Keratinocyte (primary cell): ENCODE measurements around the gene C11orf42. TPM values are rescaled to one million over a fixed set of nuclear protein-coding genes. Genes with fewer than 3 reads are reported as not detected.

Experiments
- DNase-seq: peaks from one replicate; pipeline ENCODE4 v3.0.0-alpha.2; 2011; ENCODE audit warnings: low read depth, missing footprints, low spot score
- FAIRE-seq: peaks from 2 replicates; lab custom pipeline; 2011; peaks lifted over from hg19 to GRCh38; lab: Jason Lieb, UNC
- H2AFZ ChIP-seq: 2 replicates; pipeline ENCODE4 v1.6.0; 2012; ENCODE audit warnings: low read length, control low read depth, inconsistent platforms; ENCODE audit not compliant: control insufficient read depth
- H3K27ac ChIP-seq: 2 replicates; pipeline ENCODE4 v1.5.1; 2011; ENCODE audit warnings: low read length; ENCODE audit not compliant: control insufficient read depth, insufficient read depth
- H3K27me3 ChIP-seq: 3 replicates; pipeline ENCODE4 v1.6.0; 2011; ENCODE audit warnings: low read length; ENCODE audit not compliant: control insufficient read depth, insufficient read depth; ENCODE audit errors: extremely low read depth
- H3K36me3 ChIP-seq, 2 experiments: 2 replicates in 1 of 2; 3 replicates in 1 of 2; pipeline ENCODE4 v1.5.1; 2011; ENCODE audit warnings: low read length in 2 of 2, mild to moderate bottlenecking in 1 of 2; ENCODE audit not compliant: control insufficient read depth in 2 of 2, insufficient read depth in 2 of 2; ENCODE audit errors: extremely low read depth in 1 of 2
- H3K4me1 ChIP-seq: 3 replicates; pipeline ENCODE4 v1.5.1; 2011; ENCODE audit warnings: low read length; ENCODE audit not compliant: control insufficient read depth, insufficient read depth; ENCODE audit errors: extremely low read depth
- H3K4me2 ChIP-seq: 3 replicates; pipeline ENCODE4 v1.6.0; 2011; ENCODE audit warnings: low read depth, low read length; ENCODE audit not compliant: control insufficient read depth, insufficient read depth; ENCODE audit errors: extremely low read depth
- H3K4me3 ChIP-seq, 3 experiments: fragments of 200-600 bp in 1 of 3; sonication (generic) in 1 of 3; 2 replicates in 2 of 3; 3 replicates in 1 of 3; pipeline ENCODE4 v1.5.1; 2011 to 2016; ENCODE audit warnings: low read length in 3 of 3, mild to moderate bottlenecking in 3 of 3, control low read depth in 2 of 3, inconsistent platforms in 1 of 3, low read depth in 1 of 3, mixed read lengths in 1 of 3, mixed run types in 1 of 3, moderate library complexity in 1 of 3; ENCODE audit not compliant: control insufficient read depth in 2 of 3, insufficient read depth in 2 of 3; ENCODE audit errors: extremely low read depth in 1 of 3
- H3K79me2 ChIP-seq: 2 replicates; pipeline ENCODE4 v1.6.0; 2012; ENCODE audit warnings: low read length; ENCODE audit not compliant: control insufficient read depth, insufficient read depth
- H3K9ac ChIP-seq: 3 replicates; pipeline ENCODE4 v1.6.0; 2011; ENCODE audit warnings: low read length; ENCODE audit not compliant: control insufficient read depth, insufficient read depth; ENCODE audit errors: extremely low read depth
- H3K9me1 ChIP-seq: 3 replicates; pipeline ENCODE4 v1.6.0; 2011; ENCODE audit warnings: low read length; ENCODE audit not compliant: control insufficient read depth, insufficient read depth; ENCODE audit errors: extremely low read depth
- H3K9me3 ChIP-seq: 2 replicates; pipeline ENCODE4 v1.5.1; 2012; ENCODE audit warnings: low read depth, low read length; ENCODE audit not compliant: control insufficient read depth
- H4K20me1 ChIP-seq: 3 replicates; pipeline ENCODE4 v1.6.0; 2011; ENCODE audit warnings: low read length; ENCODE audit not compliant: control insufficient read depth, insufficient read depth; ENCODE audit errors: extremely low read depth
- CTCF ChIP-seq, 3 experiments: IDR thresholded peaks in 1 of 3; conservative IDR thresholded peaks in 1 of 3; optimal IDR thresholded peaks in 1 of 3; 2 replicates in 2 of 3; 3 replicates in 1 of 3; pipeline versions ENCODE3 to v1.5.1; 2011; ENCODE audit warnings: low read length in 3 of 3, mild to moderate bottlenecking in 3 of 3, moderate library complexity in 2 of 3, control low read depth in 1 of 3, inconsistent platforms in 1 of 3; ENCODE audit not compliant: insufficient read depth in 2 of 3; ENCODE audit errors: extremely low read depth in 1 of 3
- EZH2 ChIP-seq: IDR thresholded peaks from one replicate; pipeline ENCODE4 v1.6.1; 2012; ENCODE audit warnings: inconsistent platforms, mild to moderate bottlenecking, low read length, moderate library complexity
- dilution Hi-C: fragments of 300-500 bp; cut with MboI; formaldehyde crosslinking; loops from one replicate; pipeline ENCODE4 v1.7.0; 2020; ENCODE audit warnings: low sequenced_read_pairs; ENCODE audit not compliant: extremely low pct_ligation_motif_present
- polyA minus RNA-seq, 3 experiments: library from RNA; depleted of rRNA, polyadenylated mRNA; stranded (reverse); fragments of >200 nt; gene quantifications; 1 replicate in 1 of 3; 2 replicates in 1 of 3; 3 replicates in 1 of 3; pipeline ENCODE4 v1.2.3, GENCODE V29; 2011
- polyA plus RNA-seq, 5 experiments: library from polyadenylated mRNA; depleted of rRNA in 3 of 5; stranded (reverse) in 3 of 5; stranded (forward) in 1 of 5; unstranded in 1 of 5; fragments of >200 nt; gene quantifications; 1 replicate in 1 of 5; 2 replicates in 3 of 5; 3 replicates in 1 of 5; pipeline versions ENCODE4 v1.2.1 to v1.2.3, GENCODE V29; 2011 to 2012; ENCODE audit warnings: missing spikeins in 2 of 5, low read depth in 1 of 5, low replicate concordance in 1 of 5

Gene C11orf42, protein sequence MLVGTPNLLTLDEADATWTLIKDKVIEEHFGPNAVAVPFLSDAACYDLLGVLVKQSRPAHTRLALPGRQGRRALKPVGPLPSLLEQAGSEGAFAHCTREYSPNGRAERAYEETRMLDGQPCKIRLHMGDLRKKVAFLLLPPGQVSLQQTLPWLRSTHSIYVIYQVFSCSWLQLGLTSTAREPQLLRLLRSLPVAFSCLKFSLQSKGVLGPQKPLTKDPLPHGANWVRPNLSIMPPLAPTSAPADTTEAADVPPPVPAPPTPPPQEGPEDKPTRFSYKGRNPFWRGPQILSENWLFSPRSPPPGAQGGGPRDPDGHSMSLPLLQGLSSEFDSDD
- polyA plus RNA-seq (not detected in 3 replicates), polyA minus RNA-seq (not detected in 3 replicates)
- polyA plus RNA-seq (2011; ENCODE audit: low read depth), result not detected
- polyA plus RNA-seq (2011; cell fraction: cytosol; rRNA removed), result not detected in 2 replicates
- polyA plus RNA-seq (2011; cell fraction: nucleus; rRNA removed), result not detected in 2 replicates
- polyA plus RNA-seq (2012; ENCODE audit: low replicate concordance), result 0.13 and 0.24 TPM in 2 replicates
- polyA minus RNA-seq (2011; cell fraction: cytosol; rRNA and poly(A)+ RNA removed), result not detected
- not detected in 2 replicates for polyA minus RNA-seq (2011; cell fraction: nucleus; rRNA and poly(A)+ RNA removed)

GRCh38 chr11:6205366-6205765, at the start of gene C11orf42:
C11orf42 (plus strand) TSS chr11:6205557; CDS start chr11:6205616, 59 bp downstream.
- Histone ChIP-seq H3K4me1 (no peaks in the 10 kb centered on the region), H3K9ac (no peak within 1 kb of the TSS), H3K27me3 (no peaks in the 10 kb centered on the region), H3K4me2 (no peak within 1 kb of the TSS), H3K79me2 (no peaks in the 10 kb centered on the region), H3K9me3 (no peaks in the 10 kb centered on the region), H2AFZ (no peak within 1 kb of the TSS), H3K4me3 (no peak within 1 kb of the TSS), H3K9me1 (no peaks in the 10 kb centered on the region), H3K27ac (no peak within 1 kb of the TSS), H3K36me3 (peaks cover 4 to 8% of the 10 kb centered on the region in 2 experiments), H4K20me1 (no peaks in the 10 kb centered on the region)
- DNase-seq (no peak), FAIRE-seq (no peak)
- TF ChIP-seq EZH2 (no peak), CTCF (optimal IDR thresholded peaks at IDR 0.05 in 1 of 3, IDR thresholded peaks at IDR 0.05 in 1 of 3, conservative IDR thresholded peaks at IDR 0.05 in 1 of 3; ENCODE audit: extremely low read depth in 1 of 3, insufficient read depth in 2 of 3, low read length in 3 of 3) (no peak)
- dilution Hi-C loops, result no loop called here

- no peaks in the 10 kb centered on the region for H3K36me3 ChIP-seq
- no peaks in the 10 kb centered on the region for H3K27me3 ChIP-seq
- FAIRE-seq, result no peak
- dilution Hi-C loops, result no loop called here
- H3K4me3 ChIP-seq, result no peak overlapping the region
- H3K4me2 ChIP-seq, result no peak overlapping the region
- H3K27ac ChIP-seq, result no peak overlapping the region
- H3K79me2 ChIP-seq, result no peaks in the 10 kb centered on the region
- no peak overlapping the region for H2AFZ ChIP-seq
- H3K9me1 ChIP-seq, result no peaks in the 10 kb centered on the region
- H3K9me3 ChIP-seq, result no peaks in the 10 kb centered on the region
- H3K4me1 ChIP-seq, result no peaks in the 10 kb centered on the region
- DNase-seq, result no peak
- H4K20me1 ChIP-seq, result no peaks in the 10 kb centered on the region
- TF ChIP-seq CTCF (optimal IDR thresholded peaks at IDR 0.05 in 1 of 3, IDR thresholded peaks at IDR 0.05 in 1 of 3, conservative IDR thresholded peaks at IDR 0.05 in 1 of 3; ENCODE audit: extremely low read depth in 1 of 3, insufficient read depth in 2 of 3, low read length in 3 of 3) (no peak), EZH2 (no peak)
- no peak overlapping the region for H3K9ac ChIP-seq
These were observed 48.6 kb upstream of the C11orf42 start for GRCh38 chr11:6156628-6157359.
